Measurements from ENCODE around the gene SEC61A1.

- TF ChIP-seq, protein P1, sequence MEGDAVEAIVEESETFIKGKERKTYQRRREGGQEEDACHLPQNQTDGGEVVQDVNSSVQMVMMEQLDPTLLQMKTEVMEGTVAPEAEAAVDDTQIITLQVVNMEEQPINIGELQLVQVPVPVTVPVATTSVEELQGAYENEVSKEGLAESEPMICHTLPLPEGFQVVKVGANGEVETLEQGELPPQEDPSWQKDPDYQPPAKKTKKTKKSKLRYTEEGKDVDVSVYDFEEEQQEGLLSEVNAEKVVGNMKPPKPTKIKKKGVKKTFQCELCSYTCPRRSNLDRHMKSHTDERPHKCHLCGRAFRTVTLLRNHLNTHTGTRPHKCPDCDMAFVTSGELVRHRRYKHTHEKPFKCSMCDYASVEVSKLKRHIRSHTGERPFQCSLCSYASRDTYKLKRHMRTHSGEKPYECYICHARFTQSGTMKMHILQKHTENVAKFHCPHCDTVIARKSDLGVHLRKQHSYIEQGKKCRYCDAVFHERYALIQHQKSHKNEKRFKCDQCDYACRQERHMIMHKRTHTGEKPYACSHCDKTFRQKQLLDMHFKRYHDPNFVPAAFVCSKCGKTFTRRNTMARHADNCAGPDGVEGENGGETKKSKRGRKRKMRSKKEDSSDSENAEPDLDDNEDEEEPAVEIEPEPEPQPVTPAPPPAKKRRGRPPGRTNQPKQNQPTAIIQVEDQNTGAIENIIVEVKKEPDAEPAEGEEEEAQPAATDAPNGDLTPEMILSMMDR (IDR thresholded peaks at IDR 0.05): no peak
- TF ChIP-seq, protein P2, sequence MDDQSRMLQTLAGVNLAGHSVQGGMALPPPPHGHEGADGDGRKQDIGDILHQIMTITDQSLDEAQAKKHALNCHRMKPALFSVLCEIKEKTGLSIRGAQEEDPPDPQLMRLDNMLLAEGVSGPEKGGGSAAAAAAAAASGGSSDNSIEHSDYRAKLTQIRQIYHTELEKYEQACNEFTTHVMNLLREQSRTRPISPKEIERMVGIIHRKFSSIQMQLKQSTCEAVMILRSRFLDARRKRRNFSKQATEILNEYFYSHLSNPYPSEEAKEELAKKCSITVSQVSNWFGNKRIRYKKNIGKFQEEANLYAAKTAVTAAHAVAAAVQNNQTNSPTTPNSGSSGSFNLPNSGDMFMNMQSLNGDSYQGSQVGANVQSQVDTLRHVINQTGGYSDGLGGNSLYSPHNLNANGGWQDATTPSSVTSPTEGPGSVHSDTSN (IDR thresholded peaks at IDR 0.05): no peak
- no peak for TF ChIP-seq MYC (IDR thresholded peaks at IDR 0.05; ENCODE audit: borderline replicate concordance, low read length)
- TF ChIP-seq JUNB (IDR thresholded peaks at IDR 0.05): no peak
- TF ChIP-seq POLR2A (IDR thresholded peaks at IDR 0.05; ENCODE audit: low read length): no peak
- TF ChIP-seq BHLHE40 (IDR thresholded peaks at IDR 0.05; ENCODE audit: low read depth, low read length): no peak
- TF ChIP-seq ESRRA (IDR thresholded peaks at IDR 0.05; ENCODE audit: borderline replicate concordance, low read length): no peak
- TF ChIP-seq, protein P3, sequence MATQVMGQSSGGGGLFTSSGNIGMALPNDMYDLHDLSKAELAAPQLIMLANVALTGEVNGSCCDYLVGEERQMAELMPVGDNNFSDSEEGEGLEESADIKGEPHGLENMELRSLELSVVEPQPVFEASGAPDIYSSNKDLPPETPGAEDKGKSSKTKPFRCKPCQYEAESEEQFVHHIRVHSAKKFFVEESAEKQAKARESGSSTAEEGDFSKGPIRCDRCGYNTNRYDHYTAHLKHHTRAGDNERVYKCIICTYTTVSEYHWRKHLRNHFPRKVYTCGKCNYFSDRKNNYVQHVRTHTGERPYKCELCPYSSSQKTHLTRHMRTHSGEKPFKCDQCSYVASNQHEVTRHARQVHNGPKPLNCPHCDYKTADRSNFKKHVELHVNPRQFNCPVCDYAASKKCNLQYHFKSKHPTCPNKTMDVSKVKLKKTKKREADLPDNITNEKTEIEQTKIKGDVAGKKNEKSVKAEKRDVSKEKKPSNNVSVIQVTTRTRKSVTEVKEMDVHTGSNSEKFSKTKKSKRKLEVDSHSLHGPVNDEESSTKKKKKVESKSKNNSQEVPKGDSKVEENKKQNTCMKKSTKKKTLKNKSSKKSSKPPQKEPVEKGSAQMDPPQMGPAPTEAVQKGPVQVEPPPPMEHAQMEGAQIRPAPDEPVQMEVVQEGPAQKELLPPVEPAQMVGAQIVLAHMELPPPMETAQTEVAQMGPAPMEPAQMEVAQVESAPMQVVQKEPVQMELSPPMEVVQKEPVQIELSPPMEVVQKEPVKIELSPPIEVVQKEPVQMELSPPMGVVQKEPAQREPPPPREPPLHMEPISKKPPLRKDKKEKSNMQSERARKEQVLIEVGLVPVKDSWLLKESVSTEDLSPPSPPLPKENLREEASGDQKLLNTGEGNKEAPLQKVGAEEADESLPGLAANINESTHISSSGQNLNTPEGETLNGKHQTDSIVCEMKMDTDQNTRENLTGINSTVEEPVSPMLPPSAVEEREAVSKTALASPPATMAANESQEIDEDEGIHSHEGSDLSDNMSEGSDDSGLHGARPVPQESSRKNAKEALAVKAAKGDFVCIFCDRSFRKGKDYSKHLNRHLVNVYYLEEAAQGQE (IDR thresholded peaks at IDR 0.05): no peak
- TF ChIP-seq JUN (IDR thresholded peaks at IDR 0.05): no peak
Measured at GRCh38 chr3:128036119-128036518, 16.1 kb upstream of the SEC61A1 start.

Measured in A549 (cell line).